ENCODE results near the gene DCLRE1B.
A peak's percentile ranks its signal among the peaks of the same experiment; 100 is the strongest.
"Not testable (repeated sequence)": the region's sequence is repeated elsewhere in the genome, so short reads cannot be mapped to it uniquely, and the experiment has no call there.

Gene DCLRE1B

GRCh38 chr1:113928941-113929749 is 24.0 kb downstream of the DCLRE1B start, which contains the start of gene HIPK1:
Gene HIPK1 (plus strand): TSS chr1:113929324.
- DNase-seq: peak; percentile 96

DNA sequence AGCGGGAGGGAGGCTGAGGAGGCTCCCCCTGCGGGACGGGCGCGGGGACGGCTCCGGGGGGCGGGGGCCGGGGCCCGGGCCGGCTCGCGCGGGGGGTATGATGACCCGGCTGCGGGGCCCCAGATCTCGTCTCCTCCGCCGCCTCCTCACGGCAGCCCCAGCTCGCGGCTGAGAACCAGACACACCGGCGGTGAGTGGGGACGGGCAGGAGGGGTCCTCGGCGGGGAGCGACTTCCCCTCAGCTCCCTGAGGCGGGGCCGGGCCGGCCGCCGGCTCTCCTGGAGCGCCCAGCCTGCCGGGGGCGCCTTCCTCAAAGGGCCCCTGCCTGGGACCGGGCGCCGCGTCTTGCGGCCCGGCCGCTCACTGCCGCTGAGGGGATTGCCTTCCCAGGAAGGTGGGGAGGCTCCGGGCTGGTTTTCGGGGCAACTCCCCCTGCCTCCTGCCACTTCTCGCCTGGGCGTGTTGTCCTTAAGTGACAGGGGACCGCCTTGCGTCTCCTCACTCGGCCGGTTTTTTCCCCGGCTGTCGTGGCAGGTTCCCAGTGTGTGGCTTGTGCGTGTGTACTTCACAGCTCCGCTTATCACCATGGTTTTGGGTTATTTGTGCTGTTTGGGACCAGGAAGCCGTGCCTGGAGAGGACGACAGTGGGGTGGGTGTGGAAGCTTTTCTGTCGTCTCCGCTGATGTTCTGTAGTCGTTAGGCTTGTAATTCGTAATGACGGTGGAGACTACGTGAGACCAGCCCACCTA is 24.8 kb downstream of the DCLRE1B start:
- DNase-seq: peak; percentile 63

- peak; percentile 66 for DNase-seq
These were observed 25.5 kb downstream of the DCLRE1B start for GRCh38 chr1:113930499-113931161.

- DNase-seq: no peak
These were observed 26.3 kb downstream of the DCLRE1B start for GRCh38 chr1:113931451-113931851.

GRCh38 chr1:113934006-113934405 is 28.9 kb downstream of the DCLRE1B start:
- DNase-seq: no peak

GRCh38 chr1:113934511-113935055 is 29.5 kb downstream of the DCLRE1B start:
- DNase-seq: no peak

GRCh38 chr1:113935176-113935575 is 30.1 kb downstream of the DCLRE1B start:
- DNase-seq: no peak

DNA sequence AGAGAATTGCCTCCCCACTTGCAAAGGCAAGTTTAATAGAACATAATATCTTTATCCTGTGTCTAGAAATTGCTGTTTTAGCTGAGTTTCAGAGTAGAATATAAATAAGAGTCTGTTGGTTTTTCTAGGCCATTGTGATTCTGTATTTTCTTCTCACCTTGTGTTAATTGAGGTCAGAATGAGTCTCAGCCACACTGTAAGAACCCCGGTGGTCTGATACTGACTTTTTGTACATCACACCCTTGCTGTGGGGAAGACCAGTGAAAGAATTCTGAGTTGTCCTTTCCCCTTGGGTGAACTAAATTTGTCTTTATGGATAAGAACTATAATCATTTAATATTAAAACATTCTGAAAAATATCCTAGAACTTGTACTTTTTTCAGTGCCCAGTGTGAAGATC is 30.8 kb downstream of the DCLRE1B start:
- no peak for DNase-seq

GRCh38 chr1:113937146-113937545 is 32.0 kb downstream of the DCLRE1B start:
- DNase-seq: no peak

DNA sequence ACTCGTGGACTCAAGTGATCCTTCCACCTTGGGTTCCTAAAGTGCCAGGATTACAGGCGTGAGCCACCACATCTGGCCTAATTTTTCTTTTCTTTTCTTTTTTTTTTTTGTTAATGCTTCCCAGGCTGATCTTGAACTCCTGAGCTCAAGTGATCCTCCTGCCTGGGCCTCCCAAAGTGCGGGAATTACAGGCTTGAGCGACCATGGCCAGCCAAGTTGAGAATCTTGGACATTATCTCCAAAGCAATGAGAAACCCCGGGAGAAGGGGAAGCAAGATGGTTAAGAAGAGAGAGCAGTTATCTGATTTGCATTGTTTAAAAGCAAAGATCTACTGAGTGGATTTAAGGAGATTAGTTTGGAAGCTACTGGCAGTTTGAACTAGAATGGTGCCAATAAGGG is 33.1 kb downstream of the DCLRE1B start:
- DNase-seq: no peak

DNA sequence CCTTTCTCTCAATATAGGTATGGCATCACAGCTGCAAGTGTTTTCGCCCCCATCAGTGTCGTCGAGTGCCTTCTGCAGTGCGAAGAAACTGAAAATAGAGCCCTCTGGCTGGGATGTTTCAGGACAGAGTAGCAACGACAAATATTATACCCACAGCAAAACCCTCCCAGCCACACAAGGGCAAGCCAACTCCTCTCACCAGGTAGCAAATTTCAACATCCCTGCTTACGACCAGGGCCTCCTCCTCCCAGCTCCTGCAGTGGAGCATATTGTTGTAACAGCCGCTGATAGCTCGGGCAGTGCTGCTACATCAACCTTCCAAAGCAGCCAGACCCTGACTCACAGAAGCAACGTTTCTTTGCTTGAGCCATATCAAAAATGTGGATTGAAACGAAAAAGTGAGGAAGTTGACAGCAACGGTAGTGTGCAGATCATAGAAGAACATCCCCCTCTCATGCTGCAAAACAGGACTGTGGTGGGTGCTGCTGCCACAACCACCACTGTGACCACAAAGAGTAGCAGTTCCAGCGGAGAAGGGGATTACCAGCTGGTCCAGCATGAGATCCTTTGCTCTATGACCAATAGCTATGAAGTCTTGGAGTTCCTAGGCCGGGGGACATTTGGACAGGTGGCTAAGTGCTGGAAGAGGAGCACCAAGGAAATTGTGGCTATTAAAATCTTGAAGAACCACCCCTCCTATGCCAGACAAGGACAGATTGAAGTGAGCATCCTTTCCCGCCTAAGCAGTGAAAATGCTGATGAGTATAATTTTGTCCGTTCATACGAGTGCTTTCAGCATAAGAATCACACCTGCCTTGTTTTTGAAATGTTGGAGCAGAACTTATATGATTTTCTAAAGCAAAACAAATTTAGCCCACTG is 35.5 kb downstream of the DCLRE1B start:
- DNase-seq: peak; percentile 21

DNA sequence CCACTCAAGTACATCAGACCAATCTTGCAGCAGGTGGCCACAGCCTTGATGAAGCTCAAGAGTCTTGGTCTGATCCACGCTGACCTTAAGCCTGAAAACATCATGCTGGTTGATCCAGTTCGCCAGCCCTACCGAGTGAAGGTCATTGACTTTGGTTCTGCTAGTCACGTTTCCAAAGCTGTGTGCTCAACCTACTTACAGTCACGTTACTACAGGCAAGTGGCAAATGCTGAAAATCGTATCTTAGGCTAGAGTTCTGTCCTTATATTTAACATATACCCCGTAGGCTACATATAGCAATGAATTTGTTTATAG is 36.1 kb downstream of the DCLRE1B start:
- no peak for DNase-seq

GRCh38 chr1:113942527-113942926 is 37.4 kb downstream of the DCLRE1B start:
- DNase-seq: no peak

- DNase-seq: peak; percentile 85
These were observed 38.1 kb downstream of the DCLRE1B start for GRCh38 chr1:113943028-113943811.

GRCh38 chr1:113945329-113945728 is 40.2 kb downstream of the DCLRE1B start:
- no peak for DNase-seq

DNA sequence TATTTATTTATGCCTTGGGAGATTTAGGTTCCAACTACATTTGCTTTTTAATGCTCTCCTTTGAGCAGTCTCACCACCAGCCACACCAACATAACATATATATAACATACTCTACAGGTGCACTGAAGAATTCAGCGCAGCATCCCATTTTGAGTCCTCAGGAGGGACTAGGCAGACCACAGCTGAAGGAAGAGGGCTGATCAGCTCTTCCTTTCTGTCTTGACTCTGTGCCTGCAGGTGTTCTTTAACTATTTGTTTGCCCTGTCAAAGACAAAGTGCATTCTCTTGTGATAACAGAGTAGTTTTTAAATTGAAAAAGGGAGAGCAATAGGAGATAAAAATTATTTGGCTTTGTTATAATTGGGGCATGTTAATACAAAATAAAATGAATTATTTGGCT is 41.0 kb downstream of the DCLRE1B start:
- no peak for DNase-seq

- DNase-seq: no peak
These were observed 41.7 kb downstream of the DCLRE1B start for GRCh38 chr1:113946678-113947387.

- DNase-seq: no peak
These were observed 42.4 kb downstream of the DCLRE1B start for GRCh38 chr1:113947388-113948107.

GRCh38 chr1:113948151-113948550 is 43.0 kb downstream of the DCLRE1B start:
- not testable (repeated sequence) for DNase-seq

DNA sequence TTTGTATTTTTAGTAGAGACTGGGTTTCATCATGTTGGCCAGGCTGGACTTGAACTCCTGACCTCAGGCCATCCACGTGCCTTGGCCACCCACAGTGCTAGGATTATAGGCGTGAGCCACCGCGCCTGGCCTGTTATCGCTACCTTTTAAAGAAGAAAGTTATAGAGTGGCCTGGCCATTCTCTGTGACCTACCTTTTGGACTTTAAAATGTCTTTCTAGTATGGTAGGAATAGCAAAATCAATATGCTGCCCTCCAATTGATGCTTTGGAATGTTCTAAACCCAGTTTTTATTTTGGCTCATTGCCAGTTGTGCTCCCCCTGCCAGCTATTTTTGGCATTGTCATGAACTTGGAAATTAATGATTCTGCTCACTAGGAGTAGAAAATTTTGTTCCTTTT is 43.9 kb downstream of the DCLRE1B start:
- DNase-seq: peak; percentile 29
